GM12878 (cell line): ENCODE results near the gene DMWD. TPM values are rescaled to one million over a fixed set of nuclear protein-coding genes. Genes with fewer than 3 reads are reported as not detected.

Source experiments
- ATAC-seq: fragments of 200-7000 bp; cut with Tn5 transposase; 3 replicates; pipeline ENCODE4 v1.9.1; 2020; ENCODE audit warnings: mild to moderate bottlenecking, moderate library complexity
- BruUV-seq: library from RNA; stranded (reverse); fragments of 400-500 nt; replicated peaks from 2 replicates; lab custom pipeline; 2021; lab: Mats Ljungman, UMichigan
- CTCF ChIA-PET: fragments of 300-600 bp; sonication (Branson Sonifier 250); formaldehyde crosslinking; extraction: SDS; loops from one replicate; lab custom pipeline; 2021; ENCODE audit warnings: inconsistent platforms; lab: Yijun Ruan, JAX
- POLR2A ChIA-PET: fragments of 350-600 bp; formaldehyde crosslinking; extraction: SDS; loops from one replicate; lab custom pipeline; 2021; ENCODE audit warnings: inconsistent platforms; lab: Charles Lee
- RAD21 ChIA-PET: fragments of 300-600 bp; sonication (Branson Sonifier 250); formaldehyde crosslinking; loops from one replicate; lab custom pipeline; 2023; ENCODE audit warnings: antibody characterized with exemption; ENCODE audit not compliant: unreplicated experiment; lab: Charles Lee
- SMC1A ChIA-PET: fragments of 300-600 bp; sonication (Branson Sonifier 250); formaldehyde crosslinking; loops from one replicate; lab custom pipeline; 2023; ENCODE audit not compliant: unreplicated experiment, uncharacterized antibody; lab: Charles Lee
- DNase-seq: peaks from one replicate; pipeline ENCODE4 v3.0.0-alpha.2; 2011; ENCODE audit warnings: low read depth, low spot score
- FAIRE-seq: peaks from 3 replicates; lab custom pipeline; 2011; peaks lifted over from hg19 to GRCh38; lab: Jason Lieb, UNC
- H2AFZ ChIP-seq: 2 replicates; pipeline ENCODE4 v1.6.0; 2011; ENCODE audit warnings: low read depth, low read length, control low read depth; ENCODE audit not compliant: control insufficient read depth
- H3K27ac ChIP-seq: 2 replicates; pipeline ENCODE4 v1.5.1; 2011; ENCODE audit warnings: control low read depth; ENCODE audit not compliant: control insufficient read depth, insufficient read depth
- H3K27me3 ChIP-seq, 2 experiments: replicated peaks in 1 of 2; 2 replicates each; pipeline versions ENCODE4 v1.6.0 to v1.6.1; 2011; ENCODE audit warnings: low read length in 1 of 2; ENCODE audit not compliant: control insufficient read depth in 2 of 2, insufficient read depth in 2 of 2
- H3K36me3 ChIP-seq, 2 experiments: 2 replicates each; pipeline ENCODE4 v1.5.1; 2011; ENCODE audit warnings: low read length in 1 of 2; ENCODE audit not compliant: control insufficient read depth in 2 of 2, insufficient read depth in 2 of 2
- H3K4me1 ChIP-seq: 2 replicates; pipeline ENCODE4 v1.6.1; 2011; ENCODE audit warnings: mild to moderate bottlenecking, low read length, moderate library complexity, mixed read lengths; ENCODE audit not compliant: control insufficient read depth, insufficient read depth
- H3K4me2 ChIP-seq: 2 replicates; pipeline ENCODE4 v1.6.0; 2011; ENCODE audit warnings: control low read depth; ENCODE audit not compliant: control insufficient read depth, insufficient read depth
- H3K4me3 ChIP-seq: fragments of 200-600 bp; sonication (generic); 2 replicates; pipeline ENCODE4 v1.5.1; 2016
- H3K79me2 ChIP-seq: 2 replicates; pipeline ENCODE4 v1.6.0; 2011; ENCODE audit warnings: low read length; ENCODE audit not compliant: control insufficient read depth, insufficient read depth
- H3K9ac ChIP-seq: 2 replicates; pipeline ENCODE4 v1.8.0; 2011; ENCODE audit warnings: low read length, control low read depth, mixed read lengths; ENCODE audit not compliant: control insufficient read depth, insufficient read depth
- H3K9me3 ChIP-seq: replicated peaks from 3 replicates; pipeline ENCODE4 v1.5.1; 2011; ENCODE audit warnings: mild to moderate bottlenecking, low read length; ENCODE audit not compliant: control insufficient read depth, insufficient read depth
- H4K20me1 ChIP-seq: 2 replicates; pipeline ENCODE4 v1.6.0; 2011; ENCODE audit not compliant: control insufficient read depth, insufficient read depth
- CTCF ChIP-seq, 3 experiments: IDR thresholded peaks in 2 of 3; conservative IDR thresholded peaks in 1 of 3; 2 replicates each; pipeline ENCODE4 v1.5.1; 2011; ENCODE audit warnings: low read depth in 3 of 3, low read length in 3 of 3, mild to moderate bottlenecking in 3 of 3, control low read depth in 2 of 3, moderate library complexity in 2 of 3, inconsistent platforms in 1 of 3, mixed read lengths in 1 of 3; ENCODE audit not compliant: control insufficient read depth in 2 of 3, insufficient read depth in 1 of 3; ENCODE audit errors: extremely low read depth in 1 of 3
- EP300 ChIP-seq, 2 experiments: fragments of 150-350 bp in 1 of 2; IDR thresholded peaks; 2 replicates each; pipeline ENCODE4 v1.6.1; 2011 to 2012; ENCODE audit warnings: low read depth in 2 of 2, low read length in 2 of 2, borderline replicate concordance in 1 of 2, improper control_type of control experiment in 1 of 2, inconsistent platforms in 1 of 2; ENCODE audit not compliant: control insufficient read depth in 1 of 2
- GABPA ChIP-seq: IDR thresholded peaks from 2 replicates; pipeline ENCODE4 v1.6.1; 2014; ENCODE audit warnings: antibody characterized with exemption, low read depth, mild to moderate bottlenecking, inconsistent platforms
- GATAD2B ChIP-seq: fragments of 450-650 bp; conservative IDR thresholded peaks from 2 replicates; pipeline ENCODE4 v1.6.1; 2017; ENCODE audit warnings: low read depth, mild to moderate bottlenecking, moderate library complexity
- HCFC1 ChIP-seq: fragments of 150-350 bp; IDR thresholded peaks from 2 replicates; pipeline ENCODE4 v1.6.1; 2014; ENCODE audit warnings: low read length
- IKZF2 ChIP-seq, 2 experiments: fragments of 450-650 bp; IDR thresholded peaks; 2 replicates each; pipeline ENCODE4 v1.6.1; 2017; ENCODE audit warnings: mild to moderate bottlenecking in 2 of 2, moderate library complexity in 2 of 2
- JUNB ChIP-seq: IDR thresholded peaks from 2 replicates; pipeline ENCODE4 v1.6.1; 2016; ENCODE audit warnings: antibody characterized with exemption, mild to moderate bottlenecking
- LARP7 ChIP-seq: fragments of 450-650 bp; IDR thresholded peaks from 2 replicates; pipeline ENCODE4 v1.6.1; 2017; ENCODE audit warnings: mild to moderate bottlenecking
- NKRF ChIP-seq: fragments of 450-650 bp; conservative IDR thresholded peaks from 2 replicates; pipeline ENCODE4 v1.6.1; 2017; ENCODE audit warnings: mild to moderate bottlenecking, moderate library complexity
- NR2C1 ChIP-seq: fragments of 450-650 bp; IDR thresholded peaks from 2 replicates; pipeline ENCODE4 v1.6.1; 2017; ENCODE audit warnings: antibody characterized with exemption, mild to moderate bottlenecking, moderate library complexity
- POLR2A ChIP-seq: IDR thresholded peaks from 2 replicates; pipeline ENCODE4 v1.6.1; 2011; ENCODE audit warnings: low read depth, mild to moderate bottlenecking, low read length
- RELB ChIP-seq: fragments of 450-650 bp; IDR thresholded peaks from 2 replicates; pipeline ENCODE4 v1.6.1; 2017; ENCODE audit warnings: low read depth, mild to moderate bottlenecking, moderate library complexity
- SMARCA5 ChIP-seq: fragments of 450-650 bp; IDR thresholded peaks from 2 replicates; pipeline ENCODE4 v1.6.1; 2017; ENCODE audit warnings: mild to moderate bottlenecking
- SMC3 ChIP-seq: IDR thresholded peaks from 2 replicates; pipeline ENCODE4 v1.6.1; 2011; ENCODE audit warnings: low read length, improper control_type of control experiment, borderline replicate concordance
- SREBF2 ChIP-seq: IDR thresholded peaks from 2 replicates; pipeline ENCODE4 v1.6.1; 2012; ENCODE audit warnings: mild to moderate bottlenecking, low read length
- STAT1 ChIP-seq: fragments of 450-650 bp; conservative IDR thresholded peaks from 2 replicates; pipeline ENCODE4 v1.6.1; 2014; ENCODE audit warnings: antibody characterized with exemption, mild to moderate bottlenecking
- TCF12 ChIP-seq: IDR thresholded peaks from 2 replicates; pipeline ENCODE4 v1.6.1; 2011; ENCODE audit warnings: low read depth, mild to moderate bottlenecking, low read length
- WGBS: methylation state at CpG from one replicate; pipeline ENCODE4 v1.1.6; 2016; ENCODE audit warnings: low lambda C conversion rate; ENCODE audit not compliant: insufficient replicate concordance, insufficient coverage; ENCODE audit errors: missing lambda C conversion rate; 5-methylcytosine and 5-hydroxymethylcytosine counted together
- in situ Hi-C: fragments of 300-500 bp; cut with MboI; formaldehyde crosslinking; loops from 9 replicates; pipeline ENCODE4 v1.14.3; 2018; ENCODE audit warnings: mixed read lengths
- intact Hi-C: fragments of 100-400 bp; cut with micrococcal nuclease; formaldehyde crosslinking; loops from one replicate; pipeline ENCODE4 v1.14.2; 2022; ENCODE audit not compliant: unreplicated experiment
- polyA plus RNA-seq, 11 experiments: library from polyadenylated mRNA; depleted of rRNA in 4 of 11; unstranded in 6 of 11; stranded (reverse) in 5 of 11; fragments of >200 nt; fragmentation: Nextera tagmentation in 4 of 11; fragmentation: Illumina TruSeq in 1 of 11; extraction: Ambion mirVana in 4 of 11; extraction: Trizol in 1 of 11; gene quantifications; 1 replicate in 1 of 11; 2 replicates in 10 of 11; pipeline versions ENCODE4 v1.2.1 to v1.2.3, GENCODE V29; 2011 to 2016; ENCODE audit warnings: inconsistent platforms in 2 of 11, missing spikeins in 2 of 11, low read depth in 1 of 11
- total RNA-seq, 4 experiments: library from RNA; depleted of rRNA in 3 of 4; stranded (reverse); fragments of >200 nt in 3 of 4; fragmentation: Illumina TruSeq in 1 of 4; extraction: Trizol in 1 of 4; gene quantifications; 2 replicates each; pipeline versions ENCODE4 v1.2.1 to v1.2.3, GENCODE V29; 2013 to 2021

DMWD gene
- total and polyA plus RNA-seq, 10 of the 15 experiments (the other 5 are each of a cell fraction or from before 2014, with no cell fraction given), result 3.5 to 56.0 (median 11.6) TPM

- ChIA-PET RAD21 (interaction anchor here (0.6 to 1.2 kb wide), 6 partner anchors 9 to 86 kb away, joined by 3 to 23 read pairs (median 6); partner anchors contain the start of genes DMWD and SIX5), CTCF (interaction anchor here (0.5 to 1.8 kb wide), 21 partner anchors 9 to 354 kb away, joined by 3 to 45 read pairs (median 5); partner anchors contain the start of genes DMWD, FBXO46, QPCTL and SIX5), SMC1A (interaction anchor here (1.0 to 1.2 kb wide), 4 partner anchors 9 to 62 kb away, joined by 3 to 8 read pairs (median 3); partner anchors contain the start of gene SIX5), POLR2A (interaction anchor here (0.9 to 1.3 kb wide), 5 partner anchors 9 to 87 kb away, joined by 3 to 13 read pairs (median 4); partner anchors contain the start of genes QPCTL, SIX5 and SNRPD2)
- H3K9ac ChIP-seq, result no peak overlapping the region
- no peaks in the 10 kb centered on the region for H3K9me3 ChIP-seq
- DNase-seq (peak; percentile 63), FAIRE-seq (peak; percentile 75), ATAC-seq (peak; percentile 99)
- peak overlapping the region; percentile 60; the same call in 1 of the 2 replicates for H3K4me3 ChIP-seq
- intact Hi-C loops, result no loop called here
- H3K36me3 ChIP-seq, result no peaks in the 10 kb centered on the region
- BruUV-seq, result no TSS peak
- H3K4me2 ChIP-seq, result peak overlapping the region; percentile 91
- no peak overlapping the region for H3K27ac ChIP-seq
- no peaks in the 10 kb centered on the region for H3K79me2 ChIP-seq
- peaks cover 11% of the 10 kb centered on the region for H3K4me1 ChIP-seq
- peak overlapping the region; percentile 31 for H2AFZ ChIP-seq
- 4% methylated on average over 44 of the region's 48 CpGs for WGBS
- no peaks in the 10 kb centered on the region for H3K27me3 ChIP-seq
- in situ Hi-C loops, result no loop called here
- H4K20me1 ChIP-seq, result no peaks in the 10 kb centered on the region
- TF ChIP-seq STAT1 (no peak), TCF12 (0 out of 2 replicates have a peak, but pooled peaks have one; percentile 9), NR2C1 (no peak), GATAD2B (0 out of 2 replicates have a peak, but pooled peaks have one; percentile 51), POLR2A (peak; percentile 67), LARP7 (peak; percentile 58; the same call in 1 of the 2 replicates), IKZF2 (IDR thresholded peaks at IDR 0.05) (peak; percentile 8 to 11; a peak in 1 of 4 replicates), SMC3 (peak; percentile 40; the same call in 1 of the 2 replicates), CTCF (IDR thresholded peaks at IDR 0.05 in 2 of 3, conservative IDR thresholded peaks at IDR 0.05 in 1 of 3; ENCODE audit: control insufficient read depth in 2 of 3, extremely low read depth in 1 of 3, insufficient read depth in 1 of 3, low read depth in 3 of 3, low read length in 3 of 3) (peak; percentile 74 to 88 (median 77)), RELB (0 out of 2 replicates have a peak, but pooled peaks have one; percentile 44), JUNB (no peak), GABPA (no peak), NKRF (0 out of 2 replicates have a peak, but pooled peaks have one; percentile 39), SMARCA5 (peak; percentile 52; the same call in 1 of the 2 replicates), SREBF2 (no peak), HCFC1 (0 out of 2 replicates have a peak, but pooled peaks have one; percentile 11), EP300 (IDR thresholded peaks at IDR 0.05; ENCODE audit: borderline replicate concordance in 1 of 2, control insufficient read depth in 1 of 2, low read depth in 2 of 2, low read length in 2 of 2) (no peak)
Observed at GRCh38 chr19:45779231-45780145, 13.2 kb downstream of the DMWD start.
